ENCODE results near the gene HNRNPH1. TPM values are rescaled to one million over a fixed set of nuclear protein-coding genes. Genes with fewer than 3 reads are reported as not detected.

HNRNPH1 gene
- total RNA-seq, 6 experiments from 2014 or later = 140 to 305 (median 219) TPM

- H3K4me3 ChIP-seq = peak overlapping the region; percentile 92 to 97 (median 95)
- WGBS (ENCODE audit: insufficient coverage, low coverage, low lambda C conversion rate, missing lambda C conversion rate) = 71% methylated on average over 3 of the region's 9 CpGs
- ATAC-seq (no peak), DNase-seq (peak in 1 of 3 donors; percentile 15)
- no peaks in the 10 kb centered on the region for H3K9me3 ChIP-seq
- H3K27ac ChIP-seq = peak overlapping the region; percentile 97 to 100 (median 99)
- TF ChIP-seq POLR2A (IDR thresholded peaks at IDR 0.05) (no peak), CTCF (IDR thresholded peaks at IDR 0.05) (no peak)
- intact Hi-C loops (cut with DNase I) = no loop called here
- peaks cover 0 to 27% (median 16%) of the 10 kb centered on the region in 4 donors for H3K36me3 ChIP-seq
- no peaks in the 10 kb centered on the region for H3K27me3 ChIP-seq
- peaks cover 0 to 28% (median 14%) of the 10 kb centered on the region in 4 donors for H3K4me1 ChIP-seq
Measured at GRCh38 chr5:179624841-179625271, 1.4 kb upstream of the HNRNPH1 start.

- DNase-seq (peak in 2 of 3 donors; percentile 47 to 60), ATAC-seq (peak; percentile 22 to 40 (median 33))
- H3K4me1 ChIP-seq = peaks cover 0 to 34% (median 17%) of the 10 kb centered on the region in 4 donors
- 4% methylated on average over 18 of the region's 68 CpGs for WGBS (ENCODE audit: insufficient coverage, low coverage, low lambda C conversion rate, missing lambda C conversion rate)
- no peaks in the 10 kb centered on the region for H3K27me3 ChIP-seq
- H3K36me3 ChIP-seq = peaks cover under 1 to 31% (median 18%) of the 10 kb centered on the region in 4 donors
- intact Hi-C loops (cut with DNase I) = no loop called here
- H3K27ac ChIP-seq = peak overlapping the region; percentile 97 to 100 (median 99)
- TF ChIP-seq CTCF (IDR thresholded peaks at IDR 0.05) = no peak
- no peak for TF ChIP-seq POLR2A (IDR thresholded peaks at IDR 0.05)
- H3K4me3 ChIP-seq = peak overlapping the region; percentile 92 to 97 (median 95)
- no peaks in the 10 kb centered on the region for H3K9me3 ChIP-seq
Measured at GRCh38 chr5:179623906-179624741, 653 bp upstream of the HNRNPH1 start.

GRCh38 chr5:179621551-179622214, 1.8 kb downstream of the HNRNPH1 start:
- TF ChIP-seq POLR2A (IDR thresholded peaks at IDR 0.05) (no peak), CTCF (IDR thresholded peaks at IDR 0.05) (no peak)
- H3K36me3 ChIP-seq = peaks cover 22 to 55% (median 39%) of the 10 kb centered on the region in 4 donors
- intact Hi-C loops (cut with DNase I) = no loop called here
- peaks cover 0 to 52% (median 23%) of the 10 kb centered on the region in 4 donors for H3K4me1 ChIP-seq
- 4% methylated on average over 11 of the region's 11 CpGs for WGBS (ENCODE audit: insufficient coverage, low coverage, low lambda C conversion rate, missing lambda C conversion rate)
- no peaks in the 10 kb centered on the region for H3K27me3 ChIP-seq
- H3K27ac ChIP-seq = peak overlapping the region; percentile 59 to 97 (median 74)
- DNase-seq (peak in 1 of 3 donors; percentile 7), ATAC-seq (no peak)
- H3K4me3 ChIP-seq = peak overlapping the region; percentile 92 to 97 (median 95)
- no peaks in the 10 kb centered on the region for H3K9me3 ChIP-seq

- DNase-seq (no peak), ATAC-seq (no peak)
- 5% methylated on average over 5 of the region's 5 CpGs for WGBS (ENCODE audit: insufficient coverage, low coverage, low lambda C conversion rate, missing lambda C conversion rate)
- no peak for TF ChIP-seq CTCF (IDR thresholded peaks at IDR 0.05)
- TF ChIP-seq POLR2A (IDR thresholded peaks at IDR 0.05) = no peak
- Histone ChIP-seq H3K27ac (peak overlapping the region in 1 of 3 donors; percentile 97), H3K36me3 (peaks cover 30 to 63% (median 46%) of the 10 kb centered on the region in 4 donors), H3K9me3 (no peaks in the 10 kb centered on the region), H3K27me3 (no peaks in the 10 kb centered on the region), H3K4me3 (peak overlapping the region; percentile 92 to 97 (median 95)), H3K4me1 (peaks cover 0 to 54% (median 23%) of the 10 kb centered on the region in 4 donors)
- intact Hi-C loops (cut with DNase I) = no loop called here
Measured at GRCh38 chr5:179620703-179621350, 2.6 kb downstream of the HNRNPH1 start.
